Mammary epithelial cell (primary cell): ENCODE results near the gene CYGB.
"Not testable (repeated sequence)": the region's sequence is repeated elsewhere in the genome, so short reads cannot be mapped to it uniquely, and the experiment has no call there.

ENCODE experiments used
- EZH2 ChIP-seq: IDR thresholded peaks from 2 replicates; pipeline ENCODE4 v1.6.1; 2012; ENCODE audit warnings: low read length, inconsistent platforms, borderline replicate concordance
- TF ChIP-seq, protein P1 (sequence below), 2 donors: IDR thresholded peaks in 1 of 2; conservative IDR thresholded peaks in 1 of 2; 2 replicates each; pipeline ENCODE4 v1.5.1; 2011 to 2012; ENCODE audit warnings: inconsistent platforms in 2 of 2, low read length in 2 of 2, mild to moderate bottlenecking in 2 of 2, control low read depth in 1 of 2, low read depth in 1 of 2; ENCODE audit not compliant: insufficient read depth in 1 of 2; ENCODE audit errors: extremely low read depth in 1 of 2

DNA sequence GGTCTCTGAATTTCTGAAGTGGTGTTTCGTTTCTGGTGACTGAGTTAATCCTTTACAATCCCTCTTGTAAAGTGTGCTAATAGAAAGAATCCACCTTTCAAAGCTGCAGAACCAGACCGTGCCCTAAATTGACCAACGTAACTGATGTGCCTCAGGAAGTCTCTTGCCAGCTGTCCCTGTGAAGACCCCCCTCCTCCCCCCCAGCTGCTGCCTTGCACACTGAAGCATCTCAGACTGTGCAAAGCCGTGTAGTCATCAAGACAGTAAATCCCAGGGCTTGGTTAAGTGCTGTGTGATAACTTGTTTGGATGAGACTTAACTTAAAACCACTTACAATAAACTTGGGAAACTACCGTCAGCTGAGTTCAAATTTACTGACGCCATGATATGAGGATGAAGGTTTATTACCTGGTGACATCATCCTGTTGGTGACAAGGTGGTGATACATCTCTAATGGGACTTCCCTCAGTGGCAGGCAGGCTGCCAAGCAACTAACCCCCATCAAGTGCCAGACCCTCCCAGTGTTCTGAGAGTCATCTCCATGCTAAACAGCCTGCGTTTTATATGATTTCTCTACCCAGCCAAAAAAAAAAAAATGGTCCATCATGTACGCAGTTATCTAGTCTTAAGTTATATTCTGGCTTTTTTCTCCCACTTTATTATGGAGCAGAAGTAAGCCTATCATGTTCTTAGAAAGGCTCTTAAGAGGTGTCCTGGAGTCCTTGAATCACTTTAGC is 27.6 kb upstream of the CYGB start:
- TF ChIP-seq, protein P1, sequence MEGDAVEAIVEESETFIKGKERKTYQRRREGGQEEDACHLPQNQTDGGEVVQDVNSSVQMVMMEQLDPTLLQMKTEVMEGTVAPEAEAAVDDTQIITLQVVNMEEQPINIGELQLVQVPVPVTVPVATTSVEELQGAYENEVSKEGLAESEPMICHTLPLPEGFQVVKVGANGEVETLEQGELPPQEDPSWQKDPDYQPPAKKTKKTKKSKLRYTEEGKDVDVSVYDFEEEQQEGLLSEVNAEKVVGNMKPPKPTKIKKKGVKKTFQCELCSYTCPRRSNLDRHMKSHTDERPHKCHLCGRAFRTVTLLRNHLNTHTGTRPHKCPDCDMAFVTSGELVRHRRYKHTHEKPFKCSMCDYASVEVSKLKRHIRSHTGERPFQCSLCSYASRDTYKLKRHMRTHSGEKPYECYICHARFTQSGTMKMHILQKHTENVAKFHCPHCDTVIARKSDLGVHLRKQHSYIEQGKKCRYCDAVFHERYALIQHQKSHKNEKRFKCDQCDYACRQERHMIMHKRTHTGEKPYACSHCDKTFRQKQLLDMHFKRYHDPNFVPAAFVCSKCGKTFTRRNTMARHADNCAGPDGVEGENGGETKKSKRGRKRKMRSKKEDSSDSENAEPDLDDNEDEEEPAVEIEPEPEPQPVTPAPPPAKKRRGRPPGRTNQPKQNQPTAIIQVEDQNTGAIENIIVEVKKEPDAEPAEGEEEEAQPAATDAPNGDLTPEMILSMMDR (conservative IDR thresholded peaks at IDR 0.05 in 1 of 2, IDR thresholded peaks at IDR 0.05 in 1 of 2; ENCODE audit: extremely low read depth in 1 of 2, insufficient read depth in 1 of 2, low read depth in 1 of 2, low read length in 2 of 2): not testable (repeated sequence)
- not testable (repeated sequence) for TF ChIP-seq EZH2
